SW480 (cell line): Measurements from ENCODE around the gene ZNF575.

Experiments used
- DNase-seq: peaks from one replicate; pipeline ENCODE4 v3.0.0-alpha.2; 2016; ENCODE audit warnings: low spot score

Gene ZNF575

DNA sequence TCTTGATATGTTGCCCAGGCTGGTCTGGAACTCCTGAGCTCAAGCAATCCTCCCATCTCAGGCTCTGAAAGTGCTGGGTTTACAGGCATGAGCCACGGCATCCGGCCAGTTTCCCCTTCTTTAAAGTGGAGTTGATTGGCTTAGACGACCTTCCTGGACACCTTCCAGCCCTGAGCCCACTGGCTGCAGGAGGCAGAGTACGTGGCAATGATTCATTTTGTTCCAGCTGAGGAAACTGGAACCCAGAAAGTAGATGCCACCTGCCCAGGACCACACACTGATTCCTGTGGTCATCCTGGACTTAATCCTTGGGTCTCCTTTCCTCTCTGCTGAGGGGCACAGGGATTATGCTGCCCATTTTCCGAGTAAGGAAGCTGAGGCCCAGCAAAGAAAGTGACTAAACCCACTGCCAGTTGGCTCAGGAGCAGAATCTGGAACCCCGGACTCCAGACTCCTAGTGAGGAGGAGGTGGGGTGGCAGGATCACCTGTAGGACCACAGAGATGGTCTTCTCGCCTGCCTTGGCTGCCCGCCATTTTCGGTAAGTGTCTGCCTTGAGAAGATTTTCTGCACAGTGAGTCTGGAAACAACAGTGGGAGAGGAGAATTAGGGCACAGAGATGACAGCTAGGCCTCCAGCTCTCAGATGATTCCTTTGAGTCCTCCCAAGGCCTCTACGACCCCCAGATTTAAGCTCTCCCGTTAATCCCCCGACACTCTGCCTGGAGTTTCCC lies 41.6 kb downstream of the ZNF575 start:
- DNase-seq, result no peak

DNA sequence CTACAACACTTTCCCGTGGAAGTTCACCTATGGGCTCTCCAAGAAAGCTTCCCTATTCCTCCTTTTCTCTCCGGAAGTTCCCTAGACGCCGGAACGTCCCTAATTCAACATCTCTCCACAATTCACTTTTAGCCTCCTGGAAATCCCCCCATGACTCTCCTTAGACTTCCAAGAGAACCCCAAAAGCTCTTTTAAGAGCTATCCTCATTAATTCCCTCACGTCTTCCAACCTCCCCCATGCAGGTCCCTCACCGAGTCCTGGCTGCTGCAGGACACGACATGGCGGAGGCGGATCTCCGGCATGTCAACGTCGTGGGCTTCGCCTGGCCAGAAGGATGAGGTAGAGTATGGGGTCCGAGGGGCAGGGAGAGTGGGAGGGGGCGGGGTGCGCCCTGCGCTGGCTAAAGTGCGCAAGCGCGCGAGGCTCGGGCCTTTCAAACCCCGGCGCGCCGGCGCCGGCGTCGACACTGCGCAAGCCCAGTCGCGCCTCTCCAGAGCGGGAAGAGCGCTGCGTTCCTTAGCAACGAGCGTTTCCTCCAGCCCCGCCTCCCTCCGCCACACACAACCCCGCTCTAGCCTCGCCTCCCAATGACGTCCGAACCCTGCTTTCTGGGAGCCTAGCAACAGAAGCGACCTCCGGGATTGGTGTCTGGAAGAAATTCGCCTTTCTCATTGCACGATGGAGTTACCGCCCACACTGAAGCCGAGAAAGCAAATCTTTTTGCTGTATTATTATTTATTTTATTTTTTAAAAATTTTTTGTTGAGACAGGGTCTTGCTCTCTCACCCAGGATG lies 42.4 kb downstream of the ZNF575 start, which contains the start of the genes PINLYP and XRCC1:
Gene PINLYP (plus strand): TSS at position 646 of the 795 bp plus-strand sequence. CDS start 1,391 bp downstream, outside the sequence.
Gene XRCC1 (minus strand): TSS at position 372 of the 795 bp plus-strand sequence. CDS start 69 bp downstream, at position 303.
- DNase-seq, result peak; percentile 99

- peak; percentile 36 for DNase-seq
Measured at GRCh38 chr19:43575955-43576878, 43.2 kb downstream of the ZNF575 start.

GRCh38 chr19:43578787-43579186 lies 45.8 kb downstream of the ZNF575 start:
- DNase-seq, result no peak

DNA sequence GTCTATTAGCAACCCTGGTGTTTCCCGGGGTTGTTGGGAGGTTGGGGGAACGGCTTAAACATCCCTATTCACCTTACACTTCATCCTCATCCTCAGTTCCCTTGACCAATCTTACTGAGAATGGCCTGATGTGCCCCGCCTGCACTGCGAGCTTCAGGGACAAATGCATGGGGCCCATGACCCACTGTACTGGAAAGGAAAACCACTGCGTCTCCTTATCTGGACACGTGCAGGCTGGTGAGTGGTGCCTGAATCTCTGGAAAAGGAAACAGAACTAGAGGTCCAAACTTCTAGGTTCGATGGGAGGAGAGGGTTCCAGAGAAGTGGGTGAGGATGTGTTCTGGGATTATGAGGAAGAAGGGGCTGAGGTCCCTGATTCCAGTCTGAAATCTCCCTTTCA lies 48.5 kb downstream of the ZNF575 start:
- no peak for DNase-seq

DNA sequence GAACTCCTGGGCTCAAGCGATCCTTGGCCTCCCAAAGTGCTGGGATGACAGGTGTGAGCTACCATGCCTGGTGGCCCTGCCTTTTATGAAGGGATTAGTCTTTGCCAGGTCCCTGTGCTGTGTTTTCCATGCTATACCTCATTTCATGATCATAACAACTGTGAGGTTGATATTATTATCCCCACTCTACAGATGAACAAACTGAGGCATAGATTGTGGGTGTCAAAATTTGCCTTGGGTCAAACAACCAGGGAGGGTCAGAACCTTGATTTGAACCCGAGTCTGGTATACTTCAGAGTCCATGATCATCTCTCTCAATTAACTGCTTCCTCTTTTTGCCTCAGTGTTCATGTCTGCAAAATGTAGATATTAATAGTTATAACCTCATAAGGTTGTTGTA lies 49.5 kb downstream of the ZNF575 start:
- no peak for DNase-seq

GRCh38 chr19:43584484-43584883 lies 51.5 kb downstream of the ZNF575 start:
- DNase-seq, result no peak
